Measurements from ENCODE around the gene NCDN.

The NCDN gene

GRCh38 chr1:35554266-35555211 is 3.1 kb upstream of the NCDN start:
- DNase-seq (ENCODE audit: low read depth) = no peak

DNA sequence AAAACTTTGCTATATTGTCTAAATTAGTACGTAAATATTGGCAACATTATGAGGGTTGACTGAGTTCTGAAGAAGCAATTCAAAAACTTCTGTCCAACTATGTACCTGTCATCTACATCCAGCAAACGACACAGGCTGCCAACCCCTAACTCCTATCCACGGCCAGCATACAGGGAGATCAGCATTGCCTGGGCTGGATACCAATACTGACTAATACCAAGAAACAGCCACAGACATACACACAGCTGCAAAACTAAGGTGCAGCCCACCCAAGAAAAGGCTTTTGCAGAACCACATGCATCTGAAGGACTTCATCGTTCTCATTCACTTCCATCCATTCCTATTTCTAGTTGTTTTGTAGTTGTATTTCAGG is 2.4 kb upstream of the NCDN start:
- DNase-seq (ENCODE audit: low read depth) = no peak

DNA sequence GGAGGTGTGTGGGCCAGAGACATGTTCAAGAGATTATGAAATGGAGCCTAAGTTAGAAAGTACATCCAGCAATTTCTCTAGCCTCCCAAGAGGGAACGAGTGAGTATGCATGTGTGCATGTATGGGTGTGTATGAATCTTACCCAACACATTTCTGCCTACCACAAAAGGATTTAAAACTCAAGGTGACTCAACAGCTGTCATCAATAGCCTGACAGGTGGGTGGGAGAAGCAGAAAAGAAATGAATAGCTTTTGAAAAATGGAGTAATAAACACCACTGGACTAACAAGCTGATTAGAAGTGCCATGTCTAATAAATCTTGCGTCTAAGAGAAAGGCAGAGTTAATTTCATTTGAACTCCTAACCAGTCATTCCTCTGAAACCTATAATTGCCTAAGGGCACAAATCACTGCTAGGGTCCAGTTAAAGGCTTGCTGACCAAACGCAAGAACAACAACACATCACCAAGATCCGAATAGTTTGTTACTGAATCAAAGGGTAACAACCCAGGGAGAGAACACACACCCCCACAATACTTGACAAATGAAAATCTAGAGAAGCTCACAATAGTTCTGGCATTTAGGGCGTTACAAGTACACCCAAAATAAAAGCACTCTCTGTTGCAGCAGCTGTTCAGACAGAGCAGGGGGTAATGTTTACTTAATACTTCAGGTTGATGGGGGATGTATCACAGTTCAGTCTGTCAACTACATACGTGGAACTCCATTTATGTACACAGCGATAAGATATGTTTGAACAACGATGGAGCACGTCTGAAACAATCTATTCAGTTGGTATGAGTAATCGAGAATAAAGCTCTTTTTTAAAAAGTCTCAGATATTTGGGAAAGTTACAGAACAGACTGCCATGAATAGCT is 1.8 kb upstream of the NCDN start:
- DNase-seq (ENCODE audit: low read depth) = no peak

DNA sequence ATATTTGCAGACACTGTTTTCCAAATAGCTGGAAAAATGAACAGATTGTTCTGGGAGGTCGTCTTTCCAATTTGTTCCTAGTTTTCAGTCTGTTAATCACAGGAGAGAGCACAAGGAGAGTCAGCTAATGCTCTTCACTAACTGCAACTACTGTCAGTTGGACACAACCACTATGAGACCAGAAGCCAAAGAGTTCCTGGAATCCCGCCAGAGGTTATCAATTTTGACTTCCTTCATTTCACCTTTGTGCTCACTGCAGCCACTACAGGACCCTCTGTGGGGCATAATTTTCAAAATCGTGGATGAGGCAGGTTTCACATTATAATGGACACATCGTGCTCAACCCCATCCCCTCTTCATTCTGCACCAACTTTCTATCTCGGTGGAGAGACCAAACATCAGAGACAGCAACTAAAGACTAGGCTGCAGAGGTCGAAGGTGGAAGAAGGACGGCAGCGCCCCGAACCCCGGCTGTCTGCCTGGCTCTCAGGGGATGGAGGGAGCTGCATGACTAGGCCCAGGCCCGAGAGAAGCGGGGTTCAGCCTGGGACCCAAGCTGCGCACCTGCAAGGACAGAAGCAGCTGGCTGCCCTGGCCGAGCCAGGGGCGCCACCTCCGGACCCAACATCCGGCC is 998 bp upstream of the NCDN start:
- DNase-seq (ENCODE audit: low read depth) = no peak

GRCh38 chr1:35557118-35557610 is 435 bp upstream of the NCDN start, which contains the start of gene KIAA0319L:
Gene KIAA0319L (minus strand): TSS chr1:35557403. CDS start chr1:35554491, 2,912 bp downstream.
- DNase-seq (ENCODE audit: low read depth) = peak; percentile 36

DNA sequence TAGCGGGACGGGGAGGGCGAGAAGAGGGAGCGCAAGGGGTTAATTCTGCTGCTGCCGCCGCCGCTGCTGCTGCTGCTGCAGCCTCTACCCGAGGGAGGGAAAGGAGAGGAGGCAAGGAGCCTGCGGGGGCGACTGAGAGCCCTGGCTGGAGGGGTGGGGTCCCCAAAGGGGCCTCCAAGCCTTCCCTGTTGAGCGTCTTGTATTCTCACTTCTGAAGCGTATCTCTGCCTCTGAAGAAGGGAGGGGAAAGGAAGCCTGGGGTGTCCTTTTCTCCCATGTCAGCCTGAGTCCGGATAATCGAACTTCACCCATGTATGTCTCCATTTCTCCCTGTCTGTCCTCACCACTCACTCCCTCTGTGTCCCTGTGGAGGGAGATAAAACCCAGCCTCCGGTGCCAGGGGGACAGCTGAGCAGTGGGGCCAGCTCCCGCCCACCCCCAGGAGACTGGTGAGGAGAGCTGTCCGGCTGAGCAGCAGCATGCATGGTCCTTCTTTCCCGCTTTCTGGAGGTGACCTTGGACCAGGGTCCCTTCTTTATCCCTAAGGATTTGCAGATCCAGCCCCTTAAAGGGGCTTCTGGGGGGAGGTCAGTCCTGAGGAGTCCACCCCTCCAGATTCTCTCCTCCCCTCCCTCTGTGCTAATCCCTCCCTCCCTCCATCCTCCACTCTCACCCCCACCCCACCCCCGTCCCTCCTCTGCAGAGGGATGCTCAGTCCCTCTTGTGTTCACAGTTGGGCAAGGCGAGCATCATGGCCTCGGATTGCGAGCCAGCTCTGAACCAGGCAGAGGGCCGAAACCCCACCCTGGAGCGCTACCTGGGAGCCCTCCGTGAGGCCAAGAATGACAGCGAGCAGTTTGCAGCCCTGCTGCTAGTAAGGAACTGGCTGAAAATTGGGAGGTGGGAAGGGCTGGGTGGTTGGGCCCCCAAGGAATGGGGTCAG is 1.0 kb downstream of the NCDN start:
- DNase-seq (ENCODE audit: low read depth) = no peak

DNA sequence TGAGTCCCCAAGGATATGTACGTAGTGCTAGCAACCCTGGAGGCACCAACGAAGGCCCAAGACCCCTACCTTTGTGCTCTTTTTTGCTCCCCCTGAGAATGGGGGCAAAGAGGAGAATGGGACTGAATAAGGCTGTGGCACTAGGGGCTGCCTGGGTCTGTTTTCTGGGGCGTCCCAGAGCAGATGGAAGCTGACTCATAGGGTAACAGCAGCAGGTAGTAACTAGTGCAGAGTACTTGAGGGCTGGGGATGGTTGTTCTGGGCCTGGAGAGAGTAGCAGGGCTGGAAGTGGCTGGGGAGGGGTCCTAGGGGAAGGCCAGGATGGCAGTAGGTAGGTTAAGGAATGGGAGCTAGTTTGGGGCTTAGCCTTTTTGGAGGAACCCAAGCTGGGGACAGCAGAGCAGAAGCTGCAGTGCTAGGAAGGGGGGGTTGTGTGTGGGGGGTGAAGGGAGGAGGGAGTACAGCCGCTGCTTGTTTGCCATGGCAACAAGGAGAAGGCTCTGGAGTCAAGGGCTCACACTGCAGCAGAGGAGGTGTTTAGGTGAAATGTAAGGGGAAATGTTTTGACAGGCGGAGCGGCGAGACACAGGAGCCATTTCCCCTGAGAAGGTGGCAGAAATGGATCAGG is 1.8 kb downstream of the NCDN start:
- DNase-seq (ENCODE audit: low read depth) = no peak

DNA sequence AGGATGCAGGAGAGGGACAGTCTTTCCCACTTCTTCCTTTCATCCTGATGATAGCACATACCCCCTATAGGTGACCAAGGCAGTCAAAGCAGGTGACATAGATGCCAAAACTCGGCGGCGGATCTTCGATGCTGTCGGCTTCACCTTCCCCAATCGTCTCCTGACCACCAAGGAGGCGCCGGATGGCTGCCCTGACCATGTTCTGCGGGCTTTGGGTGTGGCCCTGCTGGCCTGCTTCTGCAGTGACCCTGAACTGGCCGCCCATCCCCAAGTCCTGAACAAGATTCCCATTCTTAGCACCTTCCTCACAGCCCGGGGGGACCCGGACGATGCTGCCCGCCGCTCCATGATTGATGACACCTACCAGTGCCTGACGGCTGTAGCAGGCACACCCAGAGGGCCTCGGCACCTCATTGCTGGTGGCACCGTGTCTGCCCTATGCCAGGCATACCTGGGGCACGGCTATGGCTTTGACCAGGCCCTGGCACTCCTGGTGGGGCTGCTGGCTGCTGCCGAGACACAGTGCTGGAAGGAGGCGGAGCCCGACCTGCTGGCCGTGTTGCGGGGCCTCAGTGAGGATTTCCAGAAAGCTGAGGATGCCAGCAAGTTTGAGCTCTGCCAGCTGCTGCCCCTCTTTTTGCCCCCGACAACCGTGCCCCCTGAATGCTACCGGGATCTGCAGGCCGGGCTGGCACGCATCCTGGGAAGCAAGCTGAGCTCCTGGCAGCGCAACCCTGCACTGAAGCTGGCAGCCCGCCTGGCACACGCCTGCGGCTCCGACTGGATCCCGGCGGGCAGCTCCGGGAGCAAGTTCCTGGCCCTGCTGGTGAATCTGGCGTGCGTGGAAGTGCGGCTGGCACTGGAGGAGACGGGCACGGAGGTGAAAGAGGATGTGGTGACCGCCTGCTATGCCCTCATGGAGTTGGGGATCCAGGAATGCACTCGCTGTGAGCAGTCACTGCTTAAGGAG is 2.9 kb downstream of the NCDN start:
- DNase-seq (ENCODE audit: low read depth) = peak; percentile 74

- no peak for DNase-seq (ENCODE audit: low read depth)
Measured at GRCh38 chr1:35561297-35561971, 3.8 kb downstream of the NCDN start.

DNA sequence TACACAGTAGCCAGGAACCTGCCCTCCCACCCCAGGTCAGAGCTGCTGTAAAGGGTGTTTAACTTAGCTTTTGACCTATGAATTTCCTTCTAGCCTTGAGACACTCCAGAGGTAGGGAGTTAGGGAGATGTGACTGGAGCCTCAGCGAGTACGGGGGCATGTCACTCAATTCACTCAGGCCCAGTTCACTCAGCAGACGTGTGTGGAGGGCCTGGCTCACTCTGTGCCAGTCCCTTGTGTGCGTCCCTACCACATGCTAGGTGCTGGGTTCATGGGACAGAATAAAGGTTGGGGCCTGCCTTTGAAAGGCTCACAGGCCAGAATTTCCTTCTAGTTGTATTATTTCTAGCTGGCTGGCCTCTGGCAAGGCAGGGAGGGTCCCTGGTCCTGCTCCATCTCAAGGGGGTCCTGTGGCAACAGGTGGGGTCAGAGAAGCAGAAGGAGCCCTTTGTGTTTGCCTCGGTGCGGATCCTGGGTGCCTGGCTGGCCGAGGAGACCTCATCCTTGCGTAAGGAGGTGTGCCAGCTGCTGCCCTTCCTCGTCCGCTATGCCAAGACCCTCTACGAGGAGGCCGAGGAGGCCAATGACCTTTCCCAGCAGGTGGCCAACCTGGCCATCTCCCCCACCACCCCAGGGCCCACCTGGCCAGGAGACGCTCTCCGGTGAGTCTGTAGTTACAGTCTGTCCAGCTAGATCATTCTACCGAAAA is 4.5 kb downstream of the NCDN start:
- no peak for DNase-seq (ENCODE audit: low read depth)

GRCh38 chr1:35563166-35563565 is 5.6 kb downstream of the NCDN start:
- DNase-seq (ENCODE audit: low read depth) = no peak

- peak; percentile 62 for DNase-seq (ENCODE audit: low read depth)
Measured at GRCh38 chr1:35564037-35564883, 6.7 kb downstream of the NCDN start.

DNA sequence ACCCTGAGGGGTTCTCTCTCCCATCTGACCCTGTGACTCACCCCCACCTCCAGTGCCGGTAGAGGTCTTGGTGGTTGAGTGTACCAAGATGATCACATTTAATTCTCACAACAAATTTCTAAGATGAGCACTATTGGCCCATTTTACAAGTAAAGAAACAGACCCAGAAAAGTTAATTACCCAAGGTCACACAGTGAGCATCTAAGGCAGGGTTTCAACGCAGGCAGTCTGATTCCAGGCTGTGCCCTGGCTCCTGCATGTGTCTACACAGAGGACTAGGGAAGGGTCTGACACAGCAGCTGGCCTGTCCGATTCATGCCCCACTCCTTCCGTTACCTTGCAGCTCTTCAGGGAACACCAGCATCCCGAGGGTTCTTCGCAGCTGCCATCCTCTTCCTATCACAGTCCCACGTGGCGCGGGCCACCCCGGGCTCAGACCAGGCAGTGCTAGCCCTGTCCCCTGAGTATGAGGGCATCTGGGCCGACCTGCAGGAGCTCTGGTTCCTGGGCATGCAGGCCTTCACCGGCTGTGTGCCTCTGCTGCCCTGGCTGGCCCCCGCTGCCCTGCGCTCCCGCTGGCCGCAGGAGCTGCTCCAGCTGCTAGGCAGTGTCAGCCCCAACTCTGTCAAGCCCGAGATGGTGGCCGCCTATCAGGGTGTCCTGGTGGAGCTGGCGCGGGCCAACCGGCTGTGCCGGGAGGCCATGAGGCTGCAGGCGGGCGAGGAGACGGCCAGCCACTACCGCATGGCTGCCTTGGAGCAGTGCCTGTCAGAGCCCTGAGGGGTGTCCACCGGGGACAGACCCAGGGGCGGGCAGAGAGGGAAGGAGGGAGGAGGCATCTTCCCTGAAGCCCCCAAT is 7.5 kb downstream of the NCDN start:
- no peak for DNase-seq (ENCODE audit: low read depth)

DNA sequence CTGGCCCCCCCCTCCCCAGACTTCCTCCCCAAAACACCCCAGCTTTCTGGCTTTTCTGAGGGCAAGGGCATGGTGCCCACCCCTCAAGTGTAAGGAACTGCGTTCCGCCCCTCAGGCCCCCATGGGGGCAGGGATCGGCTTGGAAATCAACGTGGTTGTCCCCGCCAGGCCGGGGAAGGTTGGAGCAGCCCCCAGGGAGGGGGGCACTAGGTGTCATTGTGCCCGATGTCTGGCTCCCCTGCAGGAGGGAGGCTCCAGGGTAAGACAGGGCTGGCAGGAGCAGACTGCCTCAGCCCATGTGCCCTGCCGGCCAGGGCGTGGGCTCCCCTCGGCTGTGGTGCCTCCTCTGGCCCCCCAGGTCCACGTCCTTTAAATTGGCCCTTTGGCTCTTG is 8.1 kb downstream of the NCDN start:
- no peak for DNase-seq (ENCODE audit: low read depth)

- no peak for DNase-seq (ENCODE audit: low read depth)
Measured at GRCh38 chr1:35567947-35568558, 10.5 kb downstream of the NCDN start.

DNA sequence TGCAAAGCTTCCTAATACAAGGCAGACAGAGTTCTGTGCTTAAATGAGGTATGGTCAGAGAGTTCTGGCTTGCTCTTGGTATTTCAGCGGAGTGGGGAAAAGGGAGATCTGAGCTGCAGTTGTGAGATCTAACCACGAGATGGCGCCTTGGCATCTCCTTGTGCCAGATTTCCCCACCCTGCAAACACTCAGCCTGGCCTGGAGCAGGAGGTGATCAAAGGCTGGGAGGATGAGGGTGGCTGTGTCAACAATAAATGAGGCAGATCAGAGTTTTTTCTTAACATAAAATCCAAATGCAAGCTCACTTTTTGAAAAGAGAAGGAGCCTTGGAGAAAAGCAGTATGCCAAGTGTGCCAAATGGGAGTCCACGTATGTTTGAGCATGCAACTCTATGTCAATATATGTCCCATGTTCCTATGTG is 11.4 kb downstream of the NCDN start:
- peak; percentile 45 for DNase-seq (ENCODE audit: low read depth)

Data from fibroblast of gingiva (primary cell).